GM19099 (cell line): ENCODE results near the gene PLPPR1.

Experiments
- POLR2A ChIP-seq: IDR thresholded peaks from 3 replicates; pipeline ENCODE4 v1.6.1; 2011; ENCODE audit warnings: low read depth; ENCODE audit not compliant: insufficient read length; ENCODE audit errors: extremely low read depth

PLPPR1 gene

GRCh38 chr9:101315112-101315450 is 286.6 kb downstream of the PLPPR1 start:
- TF ChIP-seq POLR2A = no peak

GRCh38 chr9:101317735-101318134 is 289.2 kb downstream of the PLPPR1 start:
- no peak for TF ChIP-seq POLR2A

GRCh38 chr9:101323129-101323528 is 294.6 kb downstream of the PLPPR1 start:
- TF ChIP-seq POLR2A = no peak

- no peak for TF ChIP-seq POLR2A
These were observed 295.8 kb downstream of the PLPPR1 start for GRCh38 chr9:101324245-101324804.

DNA sequence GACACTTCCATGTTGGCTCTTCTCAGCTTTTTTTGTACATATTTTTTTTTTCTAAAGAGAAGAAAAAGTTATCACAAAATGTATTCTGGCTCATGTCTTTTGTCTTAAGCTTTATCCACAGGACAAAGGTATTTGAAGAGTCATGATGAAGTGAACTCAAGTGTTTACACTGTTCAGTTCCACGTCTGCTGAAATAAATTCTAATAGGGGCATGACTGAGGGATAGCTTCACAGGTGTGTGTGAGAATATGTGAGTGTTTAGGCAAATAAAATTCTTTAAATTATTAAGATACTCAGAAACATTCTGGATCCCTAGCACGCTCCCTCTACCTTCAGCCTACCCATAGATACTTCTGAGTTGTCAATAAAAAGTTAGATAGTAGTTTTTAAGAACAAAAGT is 296.5 kb downstream of the PLPPR1 start:
- no peak for TF ChIP-seq POLR2A

DNA sequence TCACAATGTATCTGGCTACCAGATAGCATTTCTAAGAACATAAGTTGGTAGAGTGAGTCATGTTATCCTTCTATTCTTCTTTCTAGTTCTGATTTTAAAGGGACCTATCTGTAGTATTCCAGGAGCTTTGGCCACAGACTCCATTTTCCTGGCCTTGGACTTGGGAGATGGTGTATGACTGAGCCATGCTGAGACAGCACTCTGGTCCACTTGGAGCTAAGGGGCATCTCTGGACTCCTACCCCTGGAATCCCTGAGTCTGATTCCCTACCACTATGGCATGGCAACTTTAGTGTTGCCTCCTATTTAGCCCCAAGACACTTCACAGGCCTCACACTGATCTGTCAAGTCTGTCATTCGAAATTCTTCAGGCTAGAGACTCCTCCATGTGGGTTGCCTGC is 297.5 kb downstream of the PLPPR1 start:
- TF ChIP-seq POLR2A = no peak

DNA sequence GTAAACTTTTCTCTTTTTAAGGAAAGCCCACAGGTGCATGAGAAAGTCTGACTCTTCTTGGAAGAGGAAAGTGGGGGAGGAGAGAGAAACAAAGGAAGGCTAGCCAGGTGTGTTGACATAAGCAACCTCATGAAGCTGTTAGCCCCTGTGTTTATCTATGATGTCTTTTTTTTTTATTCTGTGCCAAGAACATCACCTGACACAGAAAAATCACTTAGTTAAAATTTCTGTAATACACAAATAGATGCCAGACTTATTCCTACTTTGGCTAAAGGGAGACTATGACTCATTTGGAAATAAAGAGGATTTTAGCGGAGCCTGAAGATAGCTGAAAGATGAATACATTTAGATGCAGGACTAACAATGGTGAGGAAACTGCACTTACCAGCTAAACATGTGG is 298.0 kb downstream of the PLPPR1 start:
- no peak for TF ChIP-seq POLR2A

- TF ChIP-seq POLR2A = no peak
These were observed 303.8 kb downstream of the PLPPR1 start for GRCh38 chr9:101332362-101332761.

GRCh38 chr9:101333490-101333889 is 305.0 kb downstream of the PLPPR1 start:
- no peak for TF ChIP-seq POLR2A

DNA sequence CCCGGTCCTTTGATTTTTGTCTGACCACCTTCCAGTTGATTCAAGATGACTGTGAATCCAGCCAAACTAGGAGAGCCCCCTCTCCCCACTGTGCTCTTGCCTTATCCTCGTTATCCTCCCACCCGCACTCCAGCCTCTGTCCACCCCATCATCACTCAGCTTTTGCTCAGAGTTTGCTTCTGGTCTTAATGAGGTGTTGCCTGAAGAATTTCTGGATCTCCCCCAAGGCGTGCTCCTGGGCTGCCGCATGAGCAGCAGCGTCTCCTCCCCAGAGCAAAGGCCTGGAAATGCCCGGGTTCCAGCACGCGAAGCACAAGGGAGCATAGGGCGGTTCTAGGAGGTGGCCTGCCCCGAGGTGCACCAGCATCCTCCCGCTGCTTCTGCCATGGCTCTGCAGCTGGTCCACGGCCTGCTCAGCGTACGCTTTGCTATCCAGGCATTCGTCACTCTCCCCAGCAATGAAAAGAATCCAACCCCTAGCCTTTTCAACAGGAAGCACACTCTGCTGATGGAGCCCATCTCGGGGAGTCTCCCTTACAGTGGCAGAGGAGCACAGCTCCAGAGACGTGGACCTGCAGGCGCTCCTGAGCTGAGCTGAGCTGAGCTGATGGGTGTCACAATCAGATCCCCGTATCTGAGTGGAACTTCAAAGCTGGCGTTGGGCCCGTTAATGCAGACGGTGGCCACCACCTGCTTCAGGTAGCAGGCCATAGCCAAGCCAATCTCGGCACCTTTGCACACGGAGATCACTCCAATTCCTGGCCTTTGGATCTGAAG is 305.6 kb downstream of the PLPPR1 start:
- no peak for TF ChIP-seq POLR2A

- no peak for TF ChIP-seq POLR2A
These were observed 307.6 kb downstream of the PLPPR1 start for GRCh38 chr9:101336091-101336490.

GRCh38 chr9:101337237-101337636 is 308.7 kb downstream of the PLPPR1 start:
- no peak for TF ChIP-seq POLR2A

GRCh38 chr9:101341958-101342357 is 313.4 kb downstream of the PLPPR1 start:
- no peak for TF ChIP-seq POLR2A

GRCh38 chr9:101342595-101342994 is 314.1 kb downstream of the PLPPR1 start:
- no peak for TF ChIP-seq POLR2A

- no peak for TF ChIP-seq POLR2A
These were observed 321.8 kb downstream of the PLPPR1 start for GRCh38 chr9:101350285-101350684.

GRCh38 chr9:101352892-101353463 is 324.5 kb downstream of the PLPPR1 start:
- TF ChIP-seq POLR2A = no peak

DNA sequence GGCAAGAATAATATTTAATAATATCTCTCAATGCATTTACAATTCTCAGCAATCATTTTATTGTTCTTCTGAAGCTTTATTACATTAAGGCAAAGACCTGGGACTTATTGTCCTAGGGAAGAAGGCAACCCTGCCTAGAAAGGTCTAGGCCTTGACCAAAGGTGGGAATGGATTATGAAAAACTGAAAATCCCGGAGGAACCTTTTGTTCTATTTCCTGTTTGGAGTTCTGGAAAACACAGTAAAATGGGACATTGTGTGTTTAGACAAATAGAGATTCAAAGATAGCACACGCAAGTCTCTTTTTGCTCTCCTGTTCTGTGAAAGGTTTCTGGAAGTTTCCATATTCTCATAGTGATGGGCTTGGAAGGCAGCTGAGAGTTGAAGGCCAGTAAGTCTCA is 325.2 kb downstream of the PLPPR1 start:
- TF ChIP-seq POLR2A = no peak

DNA sequence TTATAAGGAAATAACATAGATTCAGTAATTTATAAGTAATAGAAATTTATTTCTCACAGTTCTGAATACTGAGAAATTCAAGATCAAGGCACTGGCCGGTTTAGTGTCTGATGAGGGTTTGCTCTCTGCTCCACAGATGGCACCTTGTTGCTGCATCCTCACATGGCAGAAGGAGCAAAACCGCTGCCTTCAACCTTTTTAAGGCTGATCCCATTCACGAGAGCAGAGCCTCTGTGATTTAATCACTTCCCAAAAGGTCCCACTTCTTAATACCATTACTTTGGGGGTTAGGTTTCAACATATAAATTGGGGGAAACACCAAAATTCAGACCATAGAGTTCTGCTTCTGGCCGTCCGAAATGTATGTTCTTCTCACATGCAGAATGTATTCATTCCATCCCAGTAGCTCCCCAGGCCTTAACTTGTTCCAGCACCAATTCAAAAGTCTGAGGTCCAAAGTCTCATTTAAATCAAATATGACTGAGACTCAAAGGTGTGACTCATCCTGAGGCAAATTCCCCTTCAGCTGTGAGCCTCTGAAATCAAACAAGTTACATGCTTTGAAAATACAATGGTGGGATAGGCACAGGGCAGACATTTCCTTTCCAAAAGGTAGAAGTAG is 325.7 kb downstream of the PLPPR1 start:
- TF ChIP-seq POLR2A = no peak
